ENCODE results near the gene NRSN1. TPM values are rescaled to one million over a fixed set of nuclear protein-coding genes. Genes with fewer than 3 reads are reported as not detected.

The NRSN1 gene
- total RNA-seq = not detected

GRCh38 chr6:24125980-24126379 is at the start of gene NRSN1:
NRSN1 (plus strand) TSS chr6:24126215; CDS start chr6:24134328, 8,113 bp downstream.
- DNase-seq = no peak
- Mint-ChIP-seq H3K4me1 (ENCODE audit: low read depth) (no peaks in the 10 kb centered on the region), H3K27me3 (peaks cover 13% of the 10 kb centered on the region), H3K9me3 (no peaks in the 10 kb centered on the region), H3K4me3 (no peak within 1 kb of the TSS), H3K36me3 (no peaks in the 10 kb centered on the region), H3K27ac (no peak within 1 kb of the TSS)
- intact Hi-C loops (cut with micrococcal nuclease) = no loop called here
- CTCF ChIA-PET = no interaction called here
- POLR2A ChIA-PET = no interaction called here

GRCh38 chr6:24078200-24078599 is 47.8 kb upstream of the NRSN1 start:
- ChIA-PET CTCF (no interaction called here), POLR2A (no interaction called here)
- intact Hi-C loops (cut with micrococcal nuclease) = no loop called here
- Mint-ChIP-seq H3K4me3 (no peak overlapping the region), H3K9me3 (peaks cover 3% of the 10 kb centered on the region), H3K36me3 (no peaks in the 10 kb centered on the region), H3K4me1 (ENCODE audit: low read depth) (no peaks in the 10 kb centered on the region), H3K27me3 (no peaks in the 10 kb centered on the region), H3K27ac (no peak overlapping the region)
- no peak for DNase-seq

GRCh38 chr6:24079076-24079475 is 46.9 kb upstream of the NRSN1 start:
- intact Hi-C loops (cut with micrococcal nuclease) = no loop called here
- Mint-ChIP-seq H3K9me3 (peaks cover 3% of the 10 kb centered on the region), H3K27me3 (no peaks in the 10 kb centered on the region), H3K4me1 (ENCODE audit: low read depth) (no peaks in the 10 kb centered on the region), H3K4me3 (no peak overlapping the region), H3K27ac (no peak overlapping the region), H3K36me3 (no peaks in the 10 kb centered on the region)
- DNase-seq = no peak
- POLR2A ChIA-PET = no interaction called here
- CTCF ChIA-PET = no interaction called here

GRCh38 chr6:24080711-24081110 is 45.3 kb upstream of the NRSN1 start:
- Mint-ChIP-seq H3K27me3 (no peaks in the 10 kb centered on the region), H3K27ac (no peak overlapping the region), H3K9me3 (peaks cover 3% of the 10 kb centered on the region), H3K4me1 (ENCODE audit: low read depth) (no peaks in the 10 kb centered on the region), H3K4me3 (no peak overlapping the region), H3K36me3 (no peaks in the 10 kb centered on the region)
- intact Hi-C loops (cut with micrococcal nuclease) = no loop called here
- ChIA-PET POLR2A (no interaction called here), CTCF (no interaction called here)
- no peak for DNase-seq

- H3K4me1 Mint-ChIP-seq (ENCODE audit: low read depth) = no peaks in the 10 kb centered on the region
These were observed 36.3 kb upstream of the NRSN1 start for GRCh38 chr6:24089736-24090135.

GRCh38 chr6:24092407-24092806 is 33.6 kb upstream of the NRSN1 start:
- Mint-ChIP-seq H3K9me3 (no peaks in the 10 kb centered on the region), H3K27ac (no peak overlapping the region), H3K36me3 (no peaks in the 10 kb centered on the region), H3K4me3 (no peak overlapping the region), H3K4me1 (ENCODE audit: low read depth) (no peaks in the 10 kb centered on the region), H3K27me3 (peaks cover 5% of the 10 kb centered on the region)
- CTCF ChIA-PET = no interaction called here
- POLR2A ChIA-PET = no interaction called here
- intact Hi-C loops (cut with micrococcal nuclease) = no loop called here
- no peak for DNase-seq

More at GRCh38 chr6:24089736-24090135, 36.3 kb upstream of the NRSN1 start:
- Mint-ChIP-seq H3K27me3 (no peaks in the 10 kb centered on the region), H3K9me3 (no peaks in the 10 kb centered on the region), H3K36me3 (no peaks in the 10 kb centered on the region), H3K27ac (no peak overlapping the region), H3K4me3 (no peak overlapping the region)
- intact Hi-C loops (cut with micrococcal nuclease) = no loop called here
- CTCF ChIA-PET = no interaction called here
- POLR2A ChIA-PET = no interaction called here
- no peak for DNase-seq

- H3K27ac Mint-ChIP-seq = no peak overlapping the region
These were observed 32.6 kb upstream of the NRSN1 start for GRCh38 chr6:24093381-24093780.

GRCh38 chr6:24099181-24099580 is 26.8 kb upstream of the NRSN1 start:
- CTCF ChIA-PET = interaction anchor here (0.5 kb wide), 1 partner anchor 51 kb away, joined by 5 read pairs; no protein-coding TSS in a partner anchor
- H3K9me3 Mint-ChIP-seq = no peaks in the 10 kb centered on the region
- no peak for DNase-seq
- H3K4me3 Mint-ChIP-seq = no peak overlapping the region
- POLR2A ChIA-PET = no interaction called here
- H3K4me1 Mint-ChIP-seq (ENCODE audit: low read depth) = no peaks in the 10 kb centered on the region
- no peak overlapping the region for H3K27ac Mint-ChIP-seq
- intact Hi-C loops (cut with micrococcal nuclease) = no loop called here
- H3K27me3 Mint-ChIP-seq = peaks cover 5% of the 10 kb centered on the region
- H3K36me3 Mint-ChIP-seq = no peaks in the 10 kb centered on the region

More at GRCh38 chr6:24093381-24093780, 32.6 kb upstream of the NRSN1 start:
- intact Hi-C loops (cut with micrococcal nuclease) = no loop called here
- CTCF ChIA-PET = no interaction called here
- POLR2A ChIA-PET = no interaction called here
- Mint-ChIP-seq H3K4me3 (no peak overlapping the region), H3K9me3 (no peaks in the 10 kb centered on the region), H3K36me3 (no peaks in the 10 kb centered on the region), H3K27me3 (peaks cover 5% of the 10 kb centered on the region), H3K4me1 (ENCODE audit: low read depth) (no peaks in the 10 kb centered on the region)
- DNase-seq = no peak

GRCh38 chr6:24100024-24100769 is 25.8 kb upstream of the NRSN1 start:
- no peaks in the 10 kb centered on the region for H3K36me3 Mint-ChIP-seq
- intact Hi-C loops (cut with micrococcal nuclease) = no loop called here
- H3K4me3 Mint-ChIP-seq = no peak overlapping the region
- no peak for DNase-seq
- ChIA-PET POLR2A (no interaction called here), CTCF (no interaction called here)
- no peak overlapping the region for H3K27ac Mint-ChIP-seq
- peaks cover 5% of the 10 kb centered on the region for H3K27me3 Mint-ChIP-seq
- H3K4me1 Mint-ChIP-seq (ENCODE audit: low read depth) = no peaks in the 10 kb centered on the region
- no peaks in the 10 kb centered on the region for H3K9me3 Mint-ChIP-seq

GRCh38 chr6:24100770-24101155 is 25.3 kb upstream of the NRSN1 start:
- H3K4me3 Mint-ChIP-seq = no peak overlapping the region
- ChIA-PET POLR2A (no interaction called here), CTCF (no interaction called here)
- H3K9me3 Mint-ChIP-seq = no peaks in the 10 kb centered on the region
- no peaks in the 10 kb centered on the region for H3K4me1 Mint-ChIP-seq (ENCODE audit: low read depth)
- H3K27me3 Mint-ChIP-seq = peaks cover 5% of the 10 kb centered on the region
- intact Hi-C loops (cut with micrococcal nuclease) = no loop called here
- H3K36me3 Mint-ChIP-seq = no peaks in the 10 kb centered on the region
- DNase-seq = no peak
- no peak overlapping the region for H3K27ac Mint-ChIP-seq

GRCh38 chr6:24105191-24105590 is 20.8 kb upstream of the NRSN1 start:
- DNase-seq = no peak
- intact Hi-C loops (cut with micrococcal nuclease) = no loop called here
- POLR2A ChIA-PET = no interaction called here
- Mint-ChIP-seq H3K27me3 (peaks cover 2% of the 10 kb centered on the region), H3K27ac (no peak overlapping the region), H3K4me1 (ENCODE audit: low read depth) (no peaks in the 10 kb centered on the region), H3K9me3 (no peaks in the 10 kb centered on the region), H3K4me3 (no peak overlapping the region), H3K36me3 (no peaks in the 10 kb centered on the region)
- CTCF ChIA-PET = no interaction called here

- CTCF ChIA-PET = no interaction called here
- no peaks in the 10 kb centered on the region for H3K4me1 Mint-ChIP-seq (ENCODE audit: low read depth)
- no peak overlapping the region for H3K27ac Mint-ChIP-seq
- no peak overlapping the region for H3K4me3 Mint-ChIP-seq
- peaks cover 2% of the 10 kb centered on the region for H3K27me3 Mint-ChIP-seq
- DNase-seq = no peak
- intact Hi-C loops (cut with micrococcal nuclease) = no loop called here
- H3K9me3 Mint-ChIP-seq = no peaks in the 10 kb centered on the region
- no peaks in the 10 kb centered on the region for H3K36me3 Mint-ChIP-seq
- POLR2A ChIA-PET = no interaction called here
These were observed 19.7 kb upstream of the NRSN1 start for GRCh38 chr6:24106291-24106690.

- H3K9me3 Mint-ChIP-seq = no peaks in the 10 kb centered on the region
- intact Hi-C loops (cut with micrococcal nuclease) = no loop called here
- no peak overlapping the region for H3K27ac Mint-ChIP-seq
- H3K4me1 Mint-ChIP-seq (ENCODE audit: low read depth) = no peaks in the 10 kb centered on the region
- H3K36me3 Mint-ChIP-seq = no peaks in the 10 kb centered on the region
- no peak overlapping the region for H3K4me3 Mint-ChIP-seq
- ChIA-PET CTCF (no interaction called here), POLR2A (no interaction called here)
- peaks cover 2% of the 10 kb centered on the region for H3K27me3 Mint-ChIP-seq
- no peak for DNase-seq
These were observed 18.7 kb upstream of the NRSN1 start for GRCh38 chr6:24107294-24107693.

Data from activated CD4-positive, alpha-beta memory T cell treated with anti-CD3 and anti-CD28 coated beads for 36 hours (primary cell).